ENCODE results near the gene TTC7B. TPM values are rescaled to one million over a fixed set of nuclear protein-coding genes. Genes with fewer than 3 reads are reported as not detected.

The TTC7B gene
- polyA plus RNA-seq, 1 donor from 2014 or later, result 19.9 TPM

- H3K36me3 ChIP-seq (ENCODE audit: insufficient read depth, low read length), result no peaks in the 10 kb centered on the region
- no peaks in the 10 kb centered on the region for H3K79me2 ChIP-seq (replicated peaks; ENCODE audit: insufficient read depth, low read length)
Measured at GRCh38 chr14:90579816-90580215, 236.4 kb downstream of the TTC7B start.

GRCh38 chr14:90579088-90579487 lies 237.1 kb downstream of the TTC7B start:
- H4K20me1 ChIP-seq (ENCODE audit: insufficient read depth), result no peaks in the 10 kb centered on the region
- no peaks in the 10 kb centered on the region for H3K36me3 ChIP-seq (ENCODE audit: insufficient read depth, low read length)
- H2AFZ ChIP-seq (ENCODE audit: low read depth, low read length), result no peak overlapping the region
- H3K4me3 ChIP-seq (ENCODE audit: low read length), result no peak overlapping the region
- H3K79me2 ChIP-seq (replicated peaks; ENCODE audit: insufficient read depth, low read length), result no peaks in the 10 kb centered on the region
- H3K27me3 ChIP-seq (ENCODE audit: insufficient read depth, low read depth, low read length), result no peaks in the 10 kb centered on the region
- H3K9me2 ChIP-seq (ENCODE audit: insufficient read depth, low read length), result no peaks in the 10 kb centered on the region
- no peak overlapping the region for H3K27ac ChIP-seq (ENCODE audit: low read length)
- H3K9ac ChIP-seq (ENCODE audit: low read length), result no peak overlapping the region
- no peak overlapping the region for H3K4me2 ChIP-seq (ENCODE audit: low read length)
- TF ChIP-seq RAD21 (conservative IDR thresholded peaks at IDR 0.05), result no peak
- no peak for TF ChIP-seq REST (IDR thresholded peaks at IDR 0.05; ENCODE audit: borderline replicate concordance)
- no peak for TF ChIP-seq EZH2 (IDR thresholded peaks at IDR 0.05; ENCODE audit: borderline replicate concordance, insufficient read depth, low read length, poor library complexity, severe bottlenecking)
- TF ChIP-seq MXI1 (conservative IDR thresholded peaks at IDR 0.05; ENCODE audit: poor library complexity, severe bottlenecking), result no peak
- no peak for TF ChIP-seq CTCF (IDR thresholded peaks at IDR 0.05; ENCODE audit: poor library complexity, severe bottlenecking)
- TF ChIP-seq POLR2AphosphoS5 (IDR thresholded peaks at IDR 0.05), result no peak
- no peak for TF ChIP-seq SMC3 (conservative IDR thresholded peaks at IDR 0.05; ENCODE audit: poor library complexity)
- no peak for TF ChIP-seq EP300 (conservative IDR thresholded peaks at IDR 0.05; ENCODE audit: poor library complexity, severe bottlenecking)
- TF ChIP-seq TAF1 (IDR thresholded peaks at IDR 0.05; ENCODE audit: low read depth), result no peak
- H3K9me3 ChIP-seq (ENCODE audit: low read length), result no peaks in the 10 kb centered on the region
- no peaks in the 10 kb centered on the region for H3F3A ChIP-seq (ENCODE audit: insufficient read depth, low read length, poor library complexity, severe bottlenecking)

More at GRCh38 chr14:90579816-90580215, 236.4 kb downstream of the TTC7B start:
- no peaks in the 10 kb centered on the region for H3K27me3 ChIP-seq (ENCODE audit: insufficient read depth, low read depth, low read length)
- H4K20me1 ChIP-seq (ENCODE audit: insufficient read depth), result no peaks in the 10 kb centered on the region
- TF ChIP-seq EP300 (conservative IDR thresholded peaks at IDR 0.05; ENCODE audit: poor library complexity, severe bottlenecking) (no peak), REST (IDR thresholded peaks at IDR 0.05; ENCODE audit: borderline replicate concordance) (no peak), SMC3 (conservative IDR thresholded peaks at IDR 0.05; ENCODE audit: poor library complexity) (no peak), EZH2 (IDR thresholded peaks at IDR 0.05; ENCODE audit: borderline replicate concordance, insufficient read depth, low read length, poor library complexity, severe bottlenecking) (no peak)
- no peak overlapping the region for H3K27ac ChIP-seq (ENCODE audit: low read length)
- H3F3A ChIP-seq (ENCODE audit: insufficient read depth, low read length, poor library complexity, severe bottlenecking), result no peaks in the 10 kb centered on the region
- H3K4me3 ChIP-seq (ENCODE audit: low read length), result no peak overlapping the region
- H3K9me2 ChIP-seq (ENCODE audit: insufficient read depth, low read length), result no peaks in the 10 kb centered on the region
- no peaks in the 10 kb centered on the region for H3K9me3 ChIP-seq (ENCODE audit: low read length)
- H3K9ac ChIP-seq (ENCODE audit: low read length), result no peak overlapping the region
- no peak overlapping the region for H3K4me2 ChIP-seq (ENCODE audit: low read length)
- no peak overlapping the region for H2AFZ ChIP-seq (ENCODE audit: low read depth, low read length)
